Vagina (tissue), 2 donors: ENCODE data around the gene USP25.

ENCODE experiments used
- CTCF ChIP-seq, 3 experiments: fragments of 450-650 bp in 2 of 3; fragments of 200-600 bp in 1 of 3; sonication (generic) in 1 of 3; IDR thresholded peaks; one replicate each; pipeline ENCODE4 v1.5.1; 2017 to 2019; ENCODE audit warnings: antibody characterized with exemption in 3 of 3, mild to moderate bottlenecking in 2 of 3, moderate library complexity in 2 of 3
- POLR2A ChIP-seq, 2 donors: fragments of 450-650 bp; IDR thresholded peaks; one replicate each; pipeline ENCODE4 v1.6.1; 2017; ENCODE audit warnings: antibody characterized with exemption in 2 of 2, mild to moderate bottlenecking in 2 of 2, moderate library complexity in 2 of 2
- POLR2AphosphoS5 ChIP-seq, 2 donors: sonication (generic); formaldehyde crosslinking; IDR thresholded peaks; one replicate each; pipeline ENCODE4 v1.9.0; 2017; ENCODE audit warnings: antibody characterized with exemption in 2 of 2, mild to moderate bottlenecking in 2 of 2, low read depth in 1 of 2; ENCODE audit not compliant: insufficient read depth in 1 of 2

GRCh38 chr21:15831497-15831896 lies 101.7 kb downstream of the USP25 start:
- no peak for TF ChIP-seq CTCF (IDR thresholded peaks at IDR 0.05)
- no peak for TF ChIP-seq POLR2AphosphoS5 (IDR thresholded peaks at IDR 0.05; ENCODE audit: insufficient read depth in 1 of 2, low read depth in 1 of 2)
- TF ChIP-seq POLR2A (IDR thresholded peaks at IDR 0.05): no peak
